Measurements from ENCODE around the gene RINL.
"Not testable (repeated sequence)": the region's sequence is repeated elsewhere in the genome, so short reads cannot be mapped to it uniquely, and the experiment has no call there.

RINL gene

GRCh38 chr19:38831142-38831605, 46.9 kb downstream of the RINL start:
- H4K20me1 ChIP-seq (ENCODE audit: insufficient read depth, low read length, poor library complexity, severe bottlenecking), result no peaks in the 10 kb centered on the region
- peaks cover 19% of the 10 kb centered on the region for H3K79me2 ChIP-seq (ENCODE audit: insufficient read depth, low read length)
- H3K4me2 ChIP-seq (ENCODE audit: low read depth, low read length, poor library complexity, severe bottlenecking), result peak overlapping the region; percentile 95
- peaks cover 9% of the 10 kb centered on the region; the same call in 1 of the 2 replicates for H3K36me3 ChIP-seq (ENCODE audit: insufficient read depth, low read length)
- peak overlapping the region; percentile 92 for H3K9ac ChIP-seq (ENCODE audit: low read depth, low read length, poor library complexity, severe bottlenecking)
- no peaks in the 10 kb centered on the region for H3K9me3 ChIP-seq (ENCODE audit: insufficient read depth, low read depth, low read length)
- peak overlapping the region; percentile 80 for H3K4me3 ChIP-seq (ENCODE audit: low read length, poor library complexity, severe bottlenecking)
- H3K4me1 ChIP-seq (ENCODE audit: insufficient read depth, low read length, poor library complexity, severe bottlenecking), result peaks cover 12% of the 10 kb centered on the region
- H2AFZ ChIP-seq (ENCODE audit: low read length), result peak overlapping the region; percentile 91
- H3K9me2 ChIP-seq (replicated peaks; ENCODE audit: low read depth, low read length), result no peaks in the 10 kb centered on the region
- no peaks in the 10 kb centered on the region for H3K27me3 ChIP-seq (ENCODE audit: insufficient read depth, low read length, poor library complexity, severe bottlenecking)
- TF ChIP-seq EZH2phosphoT487 (IDR thresholded peaks at IDR 0.05; ENCODE audit: borderline replicate concordance), result no peak
- TF ChIP-seq, protein P1, sequence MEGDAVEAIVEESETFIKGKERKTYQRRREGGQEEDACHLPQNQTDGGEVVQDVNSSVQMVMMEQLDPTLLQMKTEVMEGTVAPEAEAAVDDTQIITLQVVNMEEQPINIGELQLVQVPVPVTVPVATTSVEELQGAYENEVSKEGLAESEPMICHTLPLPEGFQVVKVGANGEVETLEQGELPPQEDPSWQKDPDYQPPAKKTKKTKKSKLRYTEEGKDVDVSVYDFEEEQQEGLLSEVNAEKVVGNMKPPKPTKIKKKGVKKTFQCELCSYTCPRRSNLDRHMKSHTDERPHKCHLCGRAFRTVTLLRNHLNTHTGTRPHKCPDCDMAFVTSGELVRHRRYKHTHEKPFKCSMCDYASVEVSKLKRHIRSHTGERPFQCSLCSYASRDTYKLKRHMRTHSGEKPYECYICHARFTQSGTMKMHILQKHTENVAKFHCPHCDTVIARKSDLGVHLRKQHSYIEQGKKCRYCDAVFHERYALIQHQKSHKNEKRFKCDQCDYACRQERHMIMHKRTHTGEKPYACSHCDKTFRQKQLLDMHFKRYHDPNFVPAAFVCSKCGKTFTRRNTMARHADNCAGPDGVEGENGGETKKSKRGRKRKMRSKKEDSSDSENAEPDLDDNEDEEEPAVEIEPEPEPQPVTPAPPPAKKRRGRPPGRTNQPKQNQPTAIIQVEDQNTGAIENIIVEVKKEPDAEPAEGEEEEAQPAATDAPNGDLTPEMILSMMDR (conservative IDR thresholded peaks at IDR 0.05; ENCODE audit: low read length), result no peak
- peaks cover 13% of the 10 kb centered on the region for H3F3A ChIP-seq (ENCODE audit: low read depth)

DNA sequence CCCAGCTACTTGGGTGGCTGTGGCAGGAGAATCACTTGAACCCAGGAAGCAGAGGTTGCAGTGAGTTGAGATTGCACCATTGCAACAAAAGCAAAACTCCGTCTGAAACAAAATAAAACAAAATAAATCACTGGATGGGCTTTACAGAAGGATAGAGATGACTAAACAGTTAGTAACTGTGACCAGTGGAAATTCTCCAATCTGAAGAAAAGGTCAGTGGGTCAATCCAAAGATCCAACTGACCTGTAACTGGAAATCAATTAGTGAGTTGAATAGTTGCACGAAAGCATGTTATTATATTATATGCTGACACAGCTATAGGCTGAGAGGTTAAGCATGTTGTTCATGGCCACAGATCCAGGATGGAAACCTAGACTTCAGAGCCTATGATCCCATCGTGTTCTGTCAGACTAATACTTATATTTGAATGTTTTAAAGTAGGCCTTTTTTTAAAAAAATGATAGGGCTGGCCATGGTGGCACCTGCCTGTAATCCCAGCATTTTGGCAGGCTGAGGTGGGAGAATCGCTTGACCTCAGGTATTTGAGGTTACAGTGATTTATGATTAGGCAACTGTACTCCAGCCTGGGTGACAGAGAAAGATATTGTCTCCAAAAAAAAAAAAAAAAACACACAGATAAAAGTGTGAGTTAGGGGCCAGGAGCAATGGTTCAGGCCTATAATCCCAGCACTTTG, 47.9 kb downstream of the RINL start:
- Histone ChIP-seq H3K9ac (ENCODE audit: low read depth, low read length, poor library complexity, severe bottlenecking) (peak overlapping the region; percentile 92), H3K4me3 (ENCODE audit: low read length, poor library complexity, severe bottlenecking) (peak overlapping the region; percentile 80), H3K79me2 (ENCODE audit: insufficient read depth, low read length) (peaks cover 19% of the 10 kb centered on the region), H3K4me1 (ENCODE audit: insufficient read depth, low read length, poor library complexity, severe bottlenecking) (peaks cover 12% of the 10 kb centered on the region), H3K9me2 (replicated peaks; ENCODE audit: low read depth, low read length) (no peaks in the 10 kb centered on the region), H3K9me3 (ENCODE audit: insufficient read depth, low read depth, low read length) (no peaks in the 10 kb centered on the region), H3K36me3 (ENCODE audit: insufficient read depth, low read length) (no peaks in the 10 kb centered on the region), H2AFZ (ENCODE audit: low read length) (no peak overlapping the region), H3K27me3 (ENCODE audit: insufficient read depth, low read length, poor library complexity, severe bottlenecking) (no peaks in the 10 kb centered on the region), H3K4me2 (ENCODE audit: low read depth, low read length, poor library complexity, severe bottlenecking) (peak overlapping the region; percentile 95), H3F3A (ENCODE audit: low read depth) (peaks cover 4% of the 10 kb centered on the region), H4K20me1 (ENCODE audit: insufficient read depth, low read length, poor library complexity, severe bottlenecking) (no peaks in the 10 kb centered on the region)
- no peak for TF ChIP-seq EZH2phosphoT487 (IDR thresholded peaks at IDR 0.05; ENCODE audit: borderline replicate concordance)
- TF ChIP-seq, protein P1 (conservative IDR thresholded peaks at IDR 0.05; ENCODE audit: low read length), result no peak

GRCh38 chr19:38829203-38829602, 48.9 kb downstream of the RINL start:
- H3K4me1 ChIP-seq (ENCODE audit: insufficient read depth, low read length, poor library complexity, severe bottlenecking), result peaks cover 12% of the 10 kb centered on the region
- H3K27me3 ChIP-seq (ENCODE audit: insufficient read depth, low read length, poor library complexity, severe bottlenecking); H4K20me1 ChIP-seq (ENCODE audit: insufficient read depth, low read length, poor library complexity, severe bottlenecking); H3K9ac ChIP-seq (ENCODE audit: low read depth, low read length, poor library complexity, severe bottlenecking); H3K9me3 ChIP-seq (ENCODE audit: insufficient read depth, low read depth, low read length); H3K9me2 ChIP-seq (replicated peaks; ENCODE audit: low read depth, low read length); H3K4me3 ChIP-seq (ENCODE audit: low read length, poor library complexity, severe bottlenecking); H3K4me2 ChIP-seq (ENCODE audit: low read depth, low read length, poor library complexity, severe bottlenecking); H3K36me3 ChIP-seq (ENCODE audit: insufficient read depth, low read length); H2AFZ ChIP-seq (ENCODE audit: low read length); H3F3A ChIP-seq (ENCODE audit: low read depth): not testable (repeated sequence)
- peaks cover 19% of the 10 kb centered on the region for H3K79me2 ChIP-seq (ENCODE audit: insufficient read depth, low read length)

Measured in Loucy (cell line).